HG03097 (cell line): ENCODE results near the gene TMPRSS4.

ENCODE experiments used
- ATAC-seq: cut with Tn5 transposase; IDR thresholded peaks from one replicate; pipeline ENCODE4 v1.9.1; 2021; ENCODE audit not compliant: unreplicated experiment, low FRiP score

The TMPRSS4 gene

GRCh38 chr11:118151431-118151830 lies 74.6 kb downstream of the TMPRSS4 start:
- ATAC-seq = no peak

DNA sequence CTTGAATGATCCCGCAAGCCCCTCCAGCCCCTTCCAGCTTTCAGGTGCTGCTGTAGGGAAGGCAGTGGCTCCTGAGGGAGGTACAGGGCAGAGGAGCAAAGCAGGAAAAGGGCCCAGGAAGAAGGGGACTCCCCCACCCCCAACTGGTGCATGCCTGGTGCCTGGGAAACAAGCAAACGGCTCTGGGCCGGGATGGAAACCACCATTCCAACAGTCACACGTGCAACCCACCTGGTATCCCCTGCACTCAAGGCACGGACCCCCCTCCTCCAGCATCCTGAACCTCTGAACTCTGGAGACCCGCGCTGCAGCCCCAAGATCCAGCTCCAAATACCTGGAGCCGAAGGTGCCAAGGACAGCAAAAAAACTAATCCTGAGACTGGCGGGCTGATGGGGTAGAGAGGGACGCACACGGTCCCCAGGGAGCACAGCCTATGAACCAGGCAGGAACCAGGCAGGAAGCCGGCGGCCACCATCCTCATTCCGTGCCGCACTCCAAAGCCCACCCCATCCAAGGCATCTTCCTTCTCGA lies 75.2 kb downstream of the TMPRSS4 start:
- no peak for ATAC-seq

DNA sequence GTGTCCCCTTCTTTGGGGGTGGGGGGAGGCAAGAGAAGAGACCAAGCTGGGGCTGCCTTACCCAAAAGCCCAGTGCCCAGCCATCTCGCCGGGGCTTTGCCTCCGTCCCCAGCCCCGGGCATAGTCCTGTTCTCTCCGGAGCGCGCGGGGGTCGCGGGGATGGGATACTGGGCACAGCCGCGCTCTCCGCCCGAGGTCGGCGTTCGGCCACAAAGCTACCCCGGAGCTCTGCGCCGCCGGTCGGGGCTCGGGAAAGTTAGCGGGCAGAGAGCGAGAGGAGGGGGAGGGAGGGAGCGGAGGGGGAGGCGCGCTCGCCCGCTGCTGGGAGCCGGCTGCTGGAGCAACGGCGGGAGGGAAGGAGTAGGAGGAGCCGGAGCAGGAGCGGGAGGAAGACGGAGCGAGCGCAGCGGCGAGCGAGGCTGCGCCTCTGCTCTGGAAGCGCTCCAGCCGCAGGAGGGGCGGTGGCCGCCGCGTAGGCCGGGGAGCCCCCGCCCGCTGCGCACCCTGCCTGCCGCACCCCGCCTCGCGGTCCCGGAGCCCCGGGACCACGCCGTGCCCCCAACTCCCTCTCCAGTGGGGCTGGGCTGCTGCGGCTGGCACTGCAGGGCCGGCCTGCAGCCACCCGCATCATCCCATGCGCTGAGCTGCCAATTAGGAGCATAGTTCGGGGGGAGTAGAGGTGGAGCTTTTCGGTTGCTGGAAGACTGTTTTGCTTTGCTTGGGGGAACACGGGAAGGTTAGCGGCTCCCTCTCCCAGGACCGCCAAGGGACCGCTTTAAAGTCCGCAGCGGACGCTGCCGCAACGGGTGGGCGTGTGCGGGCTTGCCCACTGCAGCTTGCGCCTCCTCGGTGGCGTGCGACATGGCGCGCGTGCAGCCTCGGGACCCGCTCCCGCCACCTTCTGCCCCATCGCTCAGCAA lies 75.9 kb downstream of the TMPRSS4 start, which contains the start of gene SCN4B:
TSS of gene SCN4B (minus strand) at position 272 of the 920 bp plus-strand sequence. CDS start at position 122, 150 bp downstream.
- ATAC-seq = no peak

- no peak for ATAC-seq
These were observed 76.6 kb downstream of the TMPRSS4 start for GRCh38 chr11:118153516-118153915.

GRCh38 chr11:118153976-118154375 lies 77.1 kb downstream of the TMPRSS4 start:
- no peak for ATAC-seq

GRCh38 chr11:118154641-118155040 lies 77.8 kb downstream of the TMPRSS4 start:
- no peak for ATAC-seq

GRCh38 chr11:118155776-118156530 lies 79.1 kb downstream of the TMPRSS4 start:
- ATAC-seq = no peak

DNA sequence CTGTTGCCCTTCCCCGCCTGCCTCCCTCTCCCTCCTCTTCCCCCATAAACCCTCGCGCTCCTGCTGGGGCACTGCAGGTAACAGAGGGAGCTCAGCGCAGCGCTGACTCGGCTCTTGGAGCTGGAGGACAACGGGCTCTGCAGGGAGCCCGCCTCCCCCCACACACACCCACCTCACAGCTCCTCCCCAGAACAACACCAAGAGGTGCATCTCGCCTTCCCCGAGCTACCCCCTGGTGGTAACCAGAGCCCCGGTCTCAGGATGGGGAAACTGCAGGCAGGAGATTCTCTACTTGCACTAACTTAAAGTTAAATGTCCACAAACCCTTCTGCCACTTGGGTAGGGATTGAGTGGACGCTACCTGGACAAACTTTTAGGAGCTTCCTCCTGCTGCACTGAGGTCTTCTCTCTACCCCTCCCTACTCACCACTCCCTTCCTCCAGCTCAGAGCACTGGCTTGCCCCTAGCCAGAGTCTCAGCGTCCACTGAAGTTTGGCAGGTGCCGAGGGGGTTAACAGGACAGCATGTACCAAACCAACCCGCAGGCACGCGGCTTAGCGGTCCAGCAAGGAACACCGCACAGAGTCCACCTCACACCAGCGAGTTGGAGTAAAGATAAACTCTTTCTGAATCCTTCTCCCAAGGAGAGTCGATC lies 79.8 kb downstream of the TMPRSS4 start:
- ATAC-seq = no peak

GRCh38 chr11:118157186-118157895 lies 80.5 kb downstream of the TMPRSS4 start:
- no peak for ATAC-seq

- ATAC-seq = no peak
These were observed 84.9 kb downstream of the TMPRSS4 start for GRCh38 chr11:118161786-118162185.

DNA sequence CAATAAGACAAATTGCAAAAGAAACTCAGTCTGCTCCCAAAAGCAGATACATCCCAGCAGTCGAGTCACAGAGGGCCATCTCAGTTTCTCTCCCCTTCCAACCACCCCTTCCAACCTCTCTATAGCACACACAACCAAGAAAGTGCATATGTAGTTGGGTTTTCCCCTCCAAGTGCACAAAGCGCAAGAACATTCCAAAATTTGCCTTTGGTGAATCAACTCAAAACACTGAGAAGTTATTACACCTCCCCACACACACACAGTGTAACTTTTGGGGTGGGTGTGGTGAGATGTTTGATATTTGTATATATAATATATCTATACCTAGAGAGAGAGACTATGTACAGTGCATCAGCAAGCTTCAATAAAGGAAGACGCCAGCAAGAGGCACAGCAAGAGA lies 86.0 kb downstream of the TMPRSS4 start:
- ATAC-seq = no peak

GRCh38 chr11:118163494-118163893 lies 86.6 kb downstream of the TMPRSS4 start:
- ATAC-seq = no peak

GRCh38 chr11:118164885-118165284 lies 88.0 kb downstream of the TMPRSS4 start:
- no peak for ATAC-seq

- no peak for ATAC-seq
These were observed 89.8 kb downstream of the TMPRSS4 start for GRCh38 chr11:118166641-118167040.

- no peak for ATAC-seq
These were observed 90.4 kb downstream of the TMPRSS4 start for GRCh38 chr11:118167253-118167652.

GRCh38 chr11:118167906-118168305 lies 91.0 kb downstream of the TMPRSS4 start:
- no peak for ATAC-seq

- no peak for ATAC-seq
These were observed 91.4 kb downstream of the TMPRSS4 start for GRCh38 chr11:118168316-118168715.

GRCh38 chr11:118168751-118169150 lies 91.9 kb downstream of the TMPRSS4 start:
- no peak for ATAC-seq

- no peak for ATAC-seq
These were observed 92.6 kb downstream of the TMPRSS4 start for GRCh38 chr11:118169300-118170140.
